ENCODE results near the gene OSBP2.

The OSBP2 gene

DNA sequence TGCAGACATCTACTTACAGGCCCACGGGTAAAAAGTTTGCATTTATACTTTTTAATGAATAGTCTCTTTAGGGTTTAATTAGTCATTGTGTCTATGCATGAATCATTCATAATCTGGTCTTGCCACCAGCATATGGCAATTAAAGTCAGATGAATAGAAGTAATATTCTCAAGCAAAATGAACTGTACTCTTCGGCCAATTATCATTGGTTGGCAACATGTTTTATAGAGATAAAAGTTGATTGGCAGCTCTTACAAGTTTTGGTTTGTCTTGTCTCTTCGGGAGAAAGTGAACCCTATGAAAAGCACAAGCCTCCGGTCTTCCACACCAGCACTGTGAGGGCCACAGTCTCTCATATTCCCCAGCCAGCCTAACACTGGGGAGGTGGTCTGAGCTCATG is 97.8 kb downstream of the OSBP2 start:
- H3K27ac ChIP-seq = no peak overlapping the region
- H3K4me1 ChIP-seq = no peaks in the 10 kb centered on the region
- no peaks in the 10 kb centered on the region for H3K27me3 ChIP-seq
- intact Hi-C loops (cut with DNase I; ENCODE audit: low total_unique reads) = no loop called here
- no peaks in the 10 kb centered on the region for H3K9me3 ChIP-seq
- no peaks in the 10 kb centered on the region for H3K36me3 ChIP-seq
- TF ChIP-seq, protein P1, sequence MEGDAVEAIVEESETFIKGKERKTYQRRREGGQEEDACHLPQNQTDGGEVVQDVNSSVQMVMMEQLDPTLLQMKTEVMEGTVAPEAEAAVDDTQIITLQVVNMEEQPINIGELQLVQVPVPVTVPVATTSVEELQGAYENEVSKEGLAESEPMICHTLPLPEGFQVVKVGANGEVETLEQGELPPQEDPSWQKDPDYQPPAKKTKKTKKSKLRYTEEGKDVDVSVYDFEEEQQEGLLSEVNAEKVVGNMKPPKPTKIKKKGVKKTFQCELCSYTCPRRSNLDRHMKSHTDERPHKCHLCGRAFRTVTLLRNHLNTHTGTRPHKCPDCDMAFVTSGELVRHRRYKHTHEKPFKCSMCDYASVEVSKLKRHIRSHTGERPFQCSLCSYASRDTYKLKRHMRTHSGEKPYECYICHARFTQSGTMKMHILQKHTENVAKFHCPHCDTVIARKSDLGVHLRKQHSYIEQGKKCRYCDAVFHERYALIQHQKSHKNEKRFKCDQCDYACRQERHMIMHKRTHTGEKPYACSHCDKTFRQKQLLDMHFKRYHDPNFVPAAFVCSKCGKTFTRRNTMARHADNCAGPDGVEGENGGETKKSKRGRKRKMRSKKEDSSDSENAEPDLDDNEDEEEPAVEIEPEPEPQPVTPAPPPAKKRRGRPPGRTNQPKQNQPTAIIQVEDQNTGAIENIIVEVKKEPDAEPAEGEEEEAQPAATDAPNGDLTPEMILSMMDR (IDR thresholded peaks at IDR 0.05) = no peak
- H3K4me3 ChIP-seq = no peak overlapping the region
- DNase-seq = no peak

- H3K27ac ChIP-seq = no peak overlapping the region
- TF ChIP-seq, protein P1 (IDR thresholded peaks at IDR 0.05) = no peak
- H3K4me1 ChIP-seq = no peaks in the 10 kb centered on the region
- intact Hi-C loops (cut with DNase I; ENCODE audit: low total_unique reads) = no loop called here
- no peaks in the 10 kb centered on the region for H3K9me3 ChIP-seq
- peaks cover 0 to 11% of the 10 kb centered on the region in 2 donors for H3K27me3 ChIP-seq
- no peaks in the 10 kb centered on the region for H3K36me3 ChIP-seq
- no peak for DNase-seq
- H3K4me3 ChIP-seq = no peak overlapping the region
These were observed 100.4 kb downstream of the OSBP2 start for GRCh38 chr22:30795118-30795517.

DNA sequence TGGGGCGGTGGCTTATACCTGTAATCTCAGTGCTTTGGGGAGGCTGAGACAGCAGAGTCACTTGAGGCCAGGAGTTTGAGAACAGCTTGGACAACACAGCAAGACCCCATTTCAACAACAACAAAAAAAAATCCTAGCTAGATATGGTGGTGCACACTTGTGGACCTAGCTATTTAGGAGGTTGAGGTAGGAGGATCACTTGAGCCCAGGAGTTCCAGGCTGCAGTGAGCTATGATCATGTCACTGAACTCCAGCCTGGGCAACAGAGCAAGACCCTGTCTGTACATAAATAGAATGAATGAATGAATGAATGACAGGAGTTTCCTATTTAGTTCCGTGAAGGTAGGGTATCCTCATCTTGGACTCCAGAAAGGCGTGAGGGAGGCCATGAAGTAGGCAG is 107.0 kb downstream of the OSBP2 start:
- no peak overlapping the region for H3K27ac ChIP-seq
- peaks cover 0 to 27% of the 10 kb centered on the region in 2 donors for H3K27me3 ChIP-seq
- TF ChIP-seq, protein P1 (IDR thresholded peaks at IDR 0.05) = no peak
- H3K4me1 ChIP-seq = peaks cover 0 to 14% (median 10%) of the 10 kb centered on the region in 4 donors
- no peak overlapping the region for H3K4me3 ChIP-seq
- H3K36me3 ChIP-seq = no peaks in the 10 kb centered on the region
- intact Hi-C loops (cut with DNase I; ENCODE audit: low total_unique reads) = no loop called here
- no peaks in the 10 kb centered on the region for H3K9me3 ChIP-seq
- DNase-seq = no peak

- Histone ChIP-seq H3K4me3 (peak overlapping the region in 1 of 2 donors; percentile 30), H3K36me3 (no peaks in the 10 kb centered on the region), H3K27me3 (peaks cover 0 to 30% of the 10 kb centered on the region in 2 donors), H3K4me1 (peaks cover 0 to 14% (median 10%) of the 10 kb centered on the region in 4 donors), H3K27ac (no peak overlapping the region), H3K9me3 (no peaks in the 10 kb centered on the region)
- TF ChIP-seq, protein P1 (IDR thresholded peaks at IDR 0.05) = peak; percentile 60 to 74
- peak; percentile 75 to 90 for DNase-seq
- intact Hi-C loops (cut with DNase I; ENCODE audit: low total_unique reads) = no loop called here
These were observed 107.8 kb downstream of the OSBP2 start for GRCh38 chr22:30802202-30803166.

DNA sequence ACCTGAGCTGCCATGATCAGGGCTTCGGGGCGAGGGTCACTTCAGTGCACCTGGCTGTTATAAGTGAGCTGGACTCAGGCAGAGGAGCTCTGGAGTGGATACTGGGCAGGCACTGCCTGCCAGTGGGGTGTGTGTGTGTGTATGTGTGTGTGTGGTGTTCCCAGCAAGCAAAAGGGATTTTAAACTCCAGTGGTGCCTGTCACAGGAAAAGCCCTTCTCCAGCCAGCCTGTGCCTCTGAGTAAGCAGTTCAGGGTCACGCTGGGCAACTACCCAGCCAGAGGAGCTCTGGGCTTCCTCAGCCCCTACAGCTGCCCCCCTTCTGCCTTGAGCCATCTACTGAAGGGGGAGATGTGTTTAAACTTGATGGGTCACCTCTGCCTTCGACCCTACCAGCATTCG is 109.0 kb downstream of the OSBP2 start:
- Histone ChIP-seq H3K4me1 (peaks cover 0 to 14% (median 10%) of the 10 kb centered on the region in 4 donors), H3K4me3 (no peak overlapping the region), H3K27me3 (peaks cover 0 to 36% of the 10 kb centered on the region in 2 donors), H3K9me3 (no peaks in the 10 kb centered on the region), H3K36me3 (no peaks in the 10 kb centered on the region), H3K27ac (no peak overlapping the region)
- intact Hi-C loops (cut with DNase I; ENCODE audit: low total_unique reads) = no loop called here
- TF ChIP-seq, protein P1 (IDR thresholded peaks at IDR 0.05) = no peak
- no peak for DNase-seq
